Mucosa of stomach (tissue), 1 donor: ENCODE measurements around the gene CD200R1L.

Experiments
- H3K27me3 ChIP-seq: one replicate; pipeline ENCODE4 v1.7.0; 2013; ENCODE audit warnings: mild to moderate bottlenecking, low read length; ENCODE audit not compliant: control insufficient read depth, insufficient read depth
- H3K36me3 ChIP-seq: one replicate; pipeline ENCODE4 v1.7.0; 2013; ENCODE audit warnings: low read length; ENCODE audit not compliant: control insufficient read depth, insufficient read depth
- H3K4me1 ChIP-seq: one replicate; pipeline ENCODE4 v1.7.0; 2013; ENCODE audit warnings: mild to moderate bottlenecking, low read length; ENCODE audit not compliant: control insufficient read depth, insufficient read depth
- H3K4me3 ChIP-seq: one replicate; pipeline ENCODE4 v1.7.0; 2013; ENCODE audit warnings: low read length
- H3K9ac ChIP-seq: one replicate; pipeline ENCODE4 v1.7.0; 2013; ENCODE audit warnings: mild to moderate bottlenecking, low read length, moderate library complexity
- H3K9me3 ChIP-seq: one replicate; pipeline ENCODE4 v1.7.0; 2013; ENCODE audit warnings: mild to moderate bottlenecking, low read length, moderate library complexity; ENCODE audit not compliant: control insufficient read depth
- donor health status: Pancreatic carcinoma.

The CD200R1L gene

GRCh38 chr3:112817271-112817670, 29.4 kb downstream of the CD200R1L start:
- Histone ChIP-seq H3K4me1 (peaks cover 19% of the 10 kb centered on the region), H3K36me3 (no peaks in the 10 kb centered on the region), H3K4me3 (no peak overlapping the region), H3K27me3 (no peaks in the 10 kb centered on the region), H3K9me3 (no peaks in the 10 kb centered on the region), H3K9ac (no peak overlapping the region)

GRCh38 chr3:112815981-112816380, 30.7 kb downstream of the CD200R1L start:
- H3K4me3 ChIP-seq: no peak overlapping the region
- H3K4me1 ChIP-seq: peaks cover 20% of the 10 kb centered on the region
- no peaks in the 10 kb centered on the region for H3K27me3 ChIP-seq
- H3K36me3 ChIP-seq: no peaks in the 10 kb centered on the region
- H3K9ac ChIP-seq: no peak overlapping the region
- H3K9me3 ChIP-seq: no peaks in the 10 kb centered on the region

- Histone ChIP-seq H3K4me1 (peaks cover 20% of the 10 kb centered on the region), H3K9me3 (no peaks in the 10 kb centered on the region), H3K9ac (no peak overlapping the region), H3K4me3 (no peak overlapping the region), H3K27me3 (no peaks in the 10 kb centered on the region), H3K36me3 (no peaks in the 10 kb centered on the region)
These were observed 32.4 kb downstream of the CD200R1L start for GRCh38 chr3:112814266-112814665.

- Histone ChIP-seq H3K36me3 (no peaks in the 10 kb centered on the region), H3K9me3 (no peaks in the 10 kb centered on the region), H3K27me3 (no peaks in the 10 kb centered on the region), H3K4me3 (no peak overlapping the region), H3K4me1 (peaks cover 20% of the 10 kb centered on the region), H3K9ac (no peak overlapping the region)
These were observed 32.9 kb downstream of the CD200R1L start for GRCh38 chr3:112813723-112814171.

GRCh38 chr3:112813016-112813415, 33.6 kb downstream of the CD200R1L start:
- Histone ChIP-seq H3K27me3 (no peaks in the 10 kb centered on the region), H3K9me3 (no peaks in the 10 kb centered on the region), H3K4me1 (peaks cover 20% of the 10 kb centered on the region), H3K4me3 (no peak overlapping the region), H3K36me3 (no peaks in the 10 kb centered on the region), H3K9ac (no peak overlapping the region)

- Histone ChIP-seq H3K9ac (no peak overlapping the region), H3K9me3 (no peaks in the 10 kb centered on the region), H3K27me3 (no peaks in the 10 kb centered on the region), H3K36me3 (no peaks in the 10 kb centered on the region), H3K4me3 (no peak overlapping the region), H3K4me1 (peaks cover 20% of the 10 kb centered on the region)
These were observed 34.6 kb downstream of the CD200R1L start for GRCh38 chr3:112811917-112812660.

GRCh38 chr3:112811131-112811884, 35.4 kb downstream of the CD200R1L start:
- no peaks in the 10 kb centered on the region for H3K36me3 ChIP-seq
- no peak overlapping the region for H3K9ac ChIP-seq
- no peak overlapping the region for H3K4me3 ChIP-seq
- no peaks in the 10 kb centered on the region for H3K9me3 ChIP-seq
- H3K27me3 ChIP-seq: no peaks in the 10 kb centered on the region
- peaks cover 20% of the 10 kb centered on the region for H3K4me1 ChIP-seq

GRCh38 chr3:112810561-112810960, 36.1 kb downstream of the CD200R1L start:
- no peaks in the 10 kb centered on the region for H3K27me3 ChIP-seq
- no peaks in the 10 kb centered on the region for H3K36me3 ChIP-seq
- peaks cover 20% of the 10 kb centered on the region for H3K4me1 ChIP-seq
- H3K9ac ChIP-seq: no peak overlapping the region
- H3K4me3 ChIP-seq: no peak overlapping the region
- no peaks in the 10 kb centered on the region for H3K9me3 ChIP-seq

GRCh38 chr3:112808136-112808535, 38.5 kb downstream of the CD200R1L start:
- Histone ChIP-seq H3K27me3 (no peaks in the 10 kb centered on the region), H3K9me3 (no peaks in the 10 kb centered on the region), H3K4me1 (peaks cover 10% of the 10 kb centered on the region), H3K4me3 (no peak overlapping the region), H3K9ac (no peak overlapping the region), H3K36me3 (no peaks in the 10 kb centered on the region)

- Histone ChIP-seq H3K36me3 (no peaks in the 10 kb centered on the region), H3K9me3 (no peaks in the 10 kb centered on the region), H3K4me3 (no peak overlapping the region), H3K27me3 (no peaks in the 10 kb centered on the region), H3K9ac (no peak overlapping the region), H3K4me1 (peaks cover 6% of the 10 kb centered on the region)
These were observed 39.0 kb downstream of the CD200R1L start for GRCh38 chr3:112807685-112808084.

GRCh38 chr3:112806903-112807302, 39.8 kb downstream of the CD200R1L start:
- no peaks in the 10 kb centered on the region for H3K27me3 ChIP-seq
- H3K9ac ChIP-seq: no peak overlapping the region
- H3K4me1 ChIP-seq: no peaks in the 10 kb centered on the region
- H3K36me3 ChIP-seq: no peaks in the 10 kb centered on the region
- H3K9me3 ChIP-seq: no peaks in the 10 kb centered on the region
- no peak overlapping the region for H3K4me3 ChIP-seq

- Histone ChIP-seq H3K9ac (no peak overlapping the region), H3K4me3 (no peak overlapping the region), H3K27me3 (no peaks in the 10 kb centered on the region), H3K36me3 (no peaks in the 10 kb centered on the region), H3K4me1 (no peaks in the 10 kb centered on the region), H3K9me3 (no peaks in the 10 kb centered on the region)
These were observed 41.5 kb downstream of the CD200R1L start for GRCh38 chr3:112805126-112805525.
